ENCODE measurements around the gene HOXA2. TPM values are rescaled to one million over a fixed set of nuclear protein-coding genes. Genes with fewer than 3 reads are reported as not detected.

The HOXA2 gene
- polyA plus RNA-seq (2013, experiment 1 of 2; ENCODE audit: insufficient read length), result 1.2 TPM
- 1.2 TPM for polyA plus RNA-seq (2013, experiment 2 of 2; ENCODE audit: insufficient read length)

- no peak for DNase-seq
These were observed at the start of gene HOXA2 for GRCh38 chr7:27102581-27103442. Gene HOXA2, minus strand, starts transcription at chr7:27102683. Its CDS starts 183 bp downstream, at chr7:27102500.

- DNase-seq, result no peak
These were observed 49.0 kb upstream of the HOXA2 start for GRCh38 chr7:27151341-27151930.

GRCh38 chr7:27150568-27151340 lies 48.3 kb upstream of the HOXA2 start:
- peak; percentile 83 for DNase-seq

GRCh38 chr7:27149842-27150567 lies 47.5 kb upstream of the HOXA2 start:
- no peak for DNase-seq

GRCh38 chr7:27148756-27149641 lies 46.5 kb upstream of the HOXA2 start:
- DNase-seq, result no peak

GRCh38 chr7:27148031-27148755 lies 45.7 kb upstream of the HOXA2 start:
- DNase-seq, result no peak

- DNase-seq, result peak; percentile 58
These were observed 44.9 kb upstream of the HOXA2 start, which contains the start of gene HOXA6 for GRCh38 chr7:27147199-27148030. Gene HOXA6, minus strand, starts transcription at chr7:27147774. Its CDS starts 25 bp downstream, at chr7:27147749.

GRCh38 chr7:27146491-27147198 lies 44.2 kb upstream of the HOXA2 start:
- no peak for DNase-seq

GRCh38 chr7:27145914-27146412 lies 43.5 kb upstream of the HOXA2 start:
- no peak for DNase-seq

GRCh38 chr7:27145165-27145913 lies 42.9 kb upstream of the HOXA2 start:
- DNase-seq, result no peak

GRCh38 chr7:27144781-27145164 lies 42.3 kb upstream of the HOXA2 start:
- no peak for DNase-seq

- DNase-seq, result no peak
These were observed 41.7 kb upstream of the HOXA2 start for GRCh38 chr7:27143950-27144780.

- DNase-seq, result peak; percentile 91
These were observed 40.8 kb upstream of the HOXA2 start, which contains the start of gene HOXA5 for GRCh38 chr7:27143023-27143949. Gene HOXA5, minus strand, starts transcription at chr7:27143681. Its CDS starts 74 bp downstream, at chr7:27143607.

GRCh38 chr7:27142580-27143022 lies 40.1 kb upstream of the HOXA2 start:
- DNase-seq, result no peak

- no peak for DNase-seq
These were observed 39.6 kb upstream of the HOXA2 start for GRCh38 chr7:27141923-27142579.

All from fibroblast of skin of abdomen (primary cell).